OCI-LY3 (cell line): ENCODE results near the gene WBP2.
"Not testable (repeated sequence)": the region's sequence is repeated elsewhere in the genome, so short reads cannot be mapped to it uniquely, and the experiment has no call there.

Experiments
- H2AFZ ChIP-seq: fragments of 200-600, 300-600 bp; shearing (Covaris generic); 2 replicates; pipeline ENCODE4 v1.6.0; 2014; ENCODE audit warnings: antibody characterized with exemption, low read depth, low read length
- H3K27ac ChIP-seq: fragments of 200-600, 300-600 bp; sonication (generic); 2 replicates; pipeline ENCODE4 v1.5.1; 2014; ENCODE audit warnings: mild to moderate bottlenecking, low read length, moderate library complexity, mixed read lengths
- H3K27me3 ChIP-seq: fragments of 200-600, 300-600 bp; sonication (generic); 2 replicates; pipeline ENCODE4 v1.6.1; 2014; ENCODE audit warnings: low read depth, low read length, mixed read lengths
- H3K36me3 ChIP-seq: fragments of 200-600, 300-600 bp; sonication (generic); replicated peaks from 2 replicates; pipeline ENCODE3; 2014; ENCODE audit warnings: low read depth, low read length, mixed read lengths
- H3K4me1 ChIP-seq: fragments of 300-600, 200-600 bp; sonication (generic); 2 replicates; pipeline ENCODE4 v1.6.1; 2014; ENCODE audit warnings: low read length, mixed read lengths
- H3K4me2 ChIP-seq: fragments of 200-600, 300-600 bp; sonication (generic); 2 replicates; pipeline ENCODE4 v1.6.1; 2014; ENCODE audit warnings: low read length, mixed read lengths
- H3K4me3 ChIP-seq: fragments of 300-600, 200-600 bp; sonication (generic); 2 replicates; pipeline ENCODE4 v1.5.1; 2014; ENCODE audit warnings: antibody characterized with exemption, mild to moderate bottlenecking, low read length, moderate library complexity
- H3K79me2 ChIP-seq: fragments of 300-600, 200-600 bp; shearing (Covaris generic); 2 replicates; pipeline ENCODE4 v1.6.1; 2014; ENCODE audit warnings: mild to moderate bottlenecking, low read length, mixed read lengths
- H3K9ac ChIP-seq: fragments of 300-600, 200-600 bp; shearing (Covaris generic); 2 replicates; pipeline ENCODE4 v1.6.0; 2014; ENCODE audit warnings: mild to moderate bottlenecking, low read length, moderate library complexity
- H3K9me3 ChIP-seq: fragments of 200-600, 300-600 bp; shearing (Covaris generic); 2 replicates; pipeline ENCODE4 v1.6.1; 2014; ENCODE audit warnings: low read length, mixed read lengths; ENCODE audit not compliant: insufficient read depth
- H4K20me1 ChIP-seq: fragments of 200-600, 300-600 bp; sonication (generic); 2 replicates; pipeline ENCODE4 v1.6.1; 2016; ENCODE audit warnings: low read length, mixed read lengths; ENCODE audit not compliant: insufficient read depth
- CTCF ChIP-seq: fragments of 200-600, 300-600 bp; sonication (generic); IDR thresholded peaks from 2 replicates; pipeline ENCODE4 v1.5.1; 2014; ENCODE audit warnings: antibody characterized with exemption, low read length, low read depth
- EZH2phosphoT487 ChIP-seq: fragments of 200-600 bp; shearing (Covaris generic); IDR thresholded peaks from 2 replicates; pipeline ENCODE4 v1.6.1; 2018; ENCODE audit warnings: antibody characterized with exemption, mixed run types, low read depth

WBP2 gene

GRCh38 chr17:75854101-75854748 lies 910 bp downstream of the WBP2 start:
- Histone ChIP-seq H3K4me2 (peak overlapping the region; percentile 95), H3K9ac (peak overlapping the region; percentile 81), H4K20me1 (peaks cover 3% of the 10 kb centered on the region; the same call in 1 of the 2 replicates), H3K27ac (no peak overlapping the region), H3K27me3 (no peaks in the 10 kb centered on the region), H3K4me3 (peak overlapping the region; percentile 94), H3K79me2 (peaks cover 22% of the 10 kb centered on the region), H3K9me3 (no peaks in the 10 kb centered on the region), H2AFZ (no peak overlapping the region), H3K4me1 (peaks cover 25% of the 10 kb centered on the region), H3K36me3 (peaks cover 17% of the 10 kb centered on the region)
- TF ChIP-seq CTCF = no peak
- no peak for TF ChIP-seq EZH2phosphoT487

- Histone ChIP-seq H2AFZ (no peak overlapping the region), H3K79me2 (peaks cover 22% of the 10 kb centered on the region), H3K9ac (no peak overlapping the region), H3K27me3 (no peaks in the 10 kb centered on the region), H3K9me3 (no peaks in the 10 kb centered on the region), H3K4me2 (no peak overlapping the region), H3K4me3 (no peak overlapping the region), H3K27ac (no peak overlapping the region), H3K36me3 (peaks cover 17% of the 10 kb centered on the region), H3K4me1 (peaks cover 18% of the 10 kb centered on the region), H4K20me1 (peaks cover 3% of the 10 kb centered on the region; the same call in 1 of the 2 replicates)
- no peak for TF ChIP-seq EZH2phosphoT487
- TF ChIP-seq CTCF = no peak
Measured at GRCh38 chr17:75853433-75853832, 1.7 kb downstream of the WBP2 start.

GRCh38 chr17:75851693-75851991 lies 3.5 kb downstream of the WBP2 start:
- not testable (repeated sequence) for H3K9ac ChIP-seq, H3K27ac ChIP-seq, H3K4me3 ChIP-seq, H4K20me1 ChIP-seq, H3K27me3 ChIP-seq, H2AFZ ChIP-seq, H3K9me3 ChIP-seq, H3K4me2 ChIP-seq
- Histone ChIP-seq H3K4me1 (peaks cover 12% of the 10 kb centered on the region), H3K79me2 (peaks cover 22% of the 10 kb centered on the region), H3K36me3 (peaks cover 33% of the 10 kb centered on the region)

- Histone ChIP-seq H3K79me2 (peaks cover 17% of the 10 kb centered on the region), H4K20me1 (peaks cover 3% of the 10 kb centered on the region; the same call in 1 of the 2 replicates), H3K27me3 (no peaks in the 10 kb centered on the region), H3K4me1 (peaks cover 7% of the 10 kb centered on the region), H3K9ac (no peak overlapping the region), H3K27ac (no peak overlapping the region), H3K36me3 (peaks cover 37% of the 10 kb centered on the region), H2AFZ (no peak overlapping the region), H3K4me3 (no peak overlapping the region), H3K4me2 (no peak overlapping the region), H3K9me3 (no peaks in the 10 kb centered on the region)
- TF ChIP-seq EZH2phosphoT487 = no peak
- TF ChIP-seq CTCF = no peak
Measured at GRCh38 chr17:75850928-75851692, 4.0 kb downstream of the WBP2 start.
